HG03439 (cell line): Measurements from ENCODE around the gene KDM5C.
A peak's percentile ranks its signal among the peaks of the same experiment; 100 is the strongest.

Experiments used
- ATAC-seq: cut with Tn5 transposase; IDR thresholded peaks from one replicate; pipeline ENCODE4 v1.9.1; 2021; ENCODE audit warnings: mild to moderate bottlenecking, moderate library complexity; ENCODE audit not compliant: unreplicated experiment

KDM5C gene

GRCh38 chrX:53224860-53225797 is at the start of gene KDM5C:
TSS of gene KDM5C (minus strand) at chrX:53225207. CDS start at chrX:53224889, 318 bp downstream.
- peak; percentile 85 for ATAC-seq

DNA sequence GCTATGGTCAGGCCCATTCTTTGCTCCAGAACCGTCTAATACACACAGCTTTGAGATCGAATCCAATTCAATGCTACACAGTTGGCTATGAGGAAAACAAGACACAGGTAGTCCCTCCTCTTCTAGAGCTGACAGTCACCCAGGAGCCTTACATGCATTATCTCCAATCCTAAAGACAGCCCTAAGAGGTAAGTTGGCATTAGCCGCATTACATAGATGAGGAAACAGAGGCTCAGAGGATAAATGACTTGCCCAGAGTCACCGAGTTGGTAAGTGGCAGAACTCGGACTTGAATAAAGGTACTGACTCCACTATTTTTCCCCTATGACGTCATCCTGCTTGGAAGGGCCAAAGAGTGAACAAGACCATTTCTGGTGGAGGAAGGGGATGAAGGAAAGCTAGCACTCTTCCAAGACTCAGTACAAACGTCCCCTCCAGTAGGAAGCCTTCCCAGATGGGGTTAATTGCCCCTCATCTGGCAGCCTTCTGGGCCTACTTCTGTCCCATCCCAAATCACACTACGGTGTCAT is 47.9 kb upstream of the KDM5C start:
- ATAC-seq: no peak

GRCh38 chrX:53269536-53270107 is 44.6 kb upstream of the KDM5C start:
- no peak for ATAC-seq

GRCh38 chrX:53268173-53268572 is 43.2 kb upstream of the KDM5C start:
- ATAC-seq: no peak

GRCh38 chrX:53266914-53267313 is 41.9 kb upstream of the KDM5C start:
- no peak for ATAC-seq

GRCh38 chrX:53265771-53266574 is 41.0 kb upstream of the KDM5C start:
- no peak for ATAC-seq

- no peak for ATAC-seq
Observed at GRCh38 chrX:53263597-53264094, 38.6 kb upstream of the KDM5C start.

DNA sequence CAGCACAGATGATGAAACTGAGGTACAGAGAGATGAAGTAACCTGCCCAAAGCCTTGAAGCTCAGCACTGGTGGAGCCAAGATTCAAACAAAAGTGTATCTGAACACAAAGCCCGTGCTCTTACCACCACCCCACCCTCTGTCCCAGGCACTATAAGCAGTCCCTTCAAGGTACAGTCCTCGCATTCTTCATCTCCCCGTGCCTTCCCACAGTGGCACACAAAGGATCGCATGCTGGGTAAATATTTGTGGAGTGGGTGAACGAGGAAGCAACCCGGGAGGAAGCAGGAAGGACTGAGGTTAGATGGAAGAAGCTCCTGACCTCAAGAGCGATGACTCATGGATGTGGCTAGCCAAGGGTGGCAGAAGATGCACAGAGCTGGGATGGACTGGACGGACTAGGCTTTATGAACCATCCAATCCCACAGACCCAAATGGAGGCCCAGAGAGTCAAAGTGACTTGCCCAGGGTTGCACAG is 37.9 kb upstream of the KDM5C start:
- ATAC-seq: no peak

DNA sequence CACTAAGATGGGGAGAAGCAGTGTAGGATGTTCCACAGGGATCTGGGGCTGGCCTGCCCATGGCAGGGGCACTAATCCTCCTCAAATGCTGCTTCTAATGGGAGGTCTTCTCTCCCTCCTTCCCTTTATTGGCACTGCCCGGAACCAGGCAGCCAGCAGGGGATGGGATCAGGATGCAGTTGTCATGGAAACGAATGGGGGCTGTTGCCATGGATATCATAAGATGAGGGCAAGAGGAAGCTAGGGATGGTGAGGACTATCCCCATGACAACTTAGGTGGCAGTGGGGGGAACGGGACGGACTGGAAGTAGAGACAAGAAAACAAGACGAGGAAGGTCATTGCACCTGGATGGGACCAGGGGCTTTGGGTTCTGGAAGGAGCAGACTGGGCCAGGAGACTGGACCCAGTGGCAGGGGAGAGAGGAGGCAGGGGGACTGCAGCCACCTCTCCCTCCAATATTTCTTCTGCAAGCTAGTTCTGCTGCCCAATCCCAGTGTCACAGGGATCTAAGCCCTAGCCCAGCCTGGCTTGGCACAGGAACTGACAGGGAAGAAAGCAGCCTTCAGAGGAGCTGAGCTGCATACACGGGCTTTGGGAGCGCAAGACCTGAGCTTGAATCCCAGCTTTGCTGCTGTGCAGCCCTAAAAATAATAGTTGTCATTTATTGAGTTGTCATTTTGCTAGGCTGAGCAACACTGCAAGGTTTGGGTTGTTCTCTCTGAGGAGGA is 37.3 kb upstream of the KDM5C start:
- no peak for ATAC-seq

DNA sequence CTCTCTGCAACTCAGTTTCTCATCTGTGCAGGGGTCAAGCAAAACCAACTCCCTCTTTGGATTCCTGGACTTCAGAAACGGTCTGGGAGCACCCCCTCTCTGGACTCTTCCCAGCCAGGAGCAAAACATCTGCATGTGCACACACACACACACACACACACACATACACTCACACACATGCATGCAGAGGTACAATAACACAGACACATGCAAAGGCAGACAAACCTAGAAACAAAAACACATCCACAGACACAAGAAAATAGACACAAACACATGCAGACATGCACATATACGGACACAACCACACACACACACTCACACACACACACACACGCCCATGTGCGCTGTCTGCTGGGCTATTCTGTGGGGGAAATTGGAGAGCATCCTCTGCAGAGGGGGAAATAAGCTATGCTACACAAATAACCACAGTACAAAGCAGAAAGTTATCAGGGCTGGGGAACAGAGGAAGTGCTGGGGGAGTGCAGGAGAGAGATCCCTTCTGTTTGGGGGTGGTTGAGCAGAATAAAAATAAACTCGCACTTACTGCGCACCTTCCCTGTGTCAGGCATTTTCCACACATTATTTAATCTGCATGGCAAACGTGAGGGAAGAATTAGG is 36.5 kb upstream of the KDM5C start:
- no peak for ATAC-seq

DNA sequence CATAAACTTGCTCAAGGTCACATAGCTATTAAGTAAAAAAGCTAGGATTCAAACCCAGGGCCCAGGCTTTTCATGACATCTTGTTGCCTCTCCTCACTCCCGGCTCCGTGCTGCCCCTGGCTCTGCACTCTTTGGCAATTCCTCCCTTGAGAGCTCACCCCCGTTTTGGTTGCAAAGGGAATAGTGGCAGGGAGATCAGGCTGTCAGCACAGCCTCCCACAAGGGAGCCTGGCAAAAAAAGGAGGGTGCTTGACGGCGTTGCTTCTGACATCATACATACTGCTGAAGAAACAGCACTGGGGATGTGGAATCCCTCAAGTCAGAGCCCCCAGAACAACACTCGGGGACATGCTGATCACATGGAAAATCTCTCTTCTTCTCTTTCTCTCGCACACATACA is 35.8 kb upstream of the KDM5C start:
- ATAC-seq: no peak

DNA sequence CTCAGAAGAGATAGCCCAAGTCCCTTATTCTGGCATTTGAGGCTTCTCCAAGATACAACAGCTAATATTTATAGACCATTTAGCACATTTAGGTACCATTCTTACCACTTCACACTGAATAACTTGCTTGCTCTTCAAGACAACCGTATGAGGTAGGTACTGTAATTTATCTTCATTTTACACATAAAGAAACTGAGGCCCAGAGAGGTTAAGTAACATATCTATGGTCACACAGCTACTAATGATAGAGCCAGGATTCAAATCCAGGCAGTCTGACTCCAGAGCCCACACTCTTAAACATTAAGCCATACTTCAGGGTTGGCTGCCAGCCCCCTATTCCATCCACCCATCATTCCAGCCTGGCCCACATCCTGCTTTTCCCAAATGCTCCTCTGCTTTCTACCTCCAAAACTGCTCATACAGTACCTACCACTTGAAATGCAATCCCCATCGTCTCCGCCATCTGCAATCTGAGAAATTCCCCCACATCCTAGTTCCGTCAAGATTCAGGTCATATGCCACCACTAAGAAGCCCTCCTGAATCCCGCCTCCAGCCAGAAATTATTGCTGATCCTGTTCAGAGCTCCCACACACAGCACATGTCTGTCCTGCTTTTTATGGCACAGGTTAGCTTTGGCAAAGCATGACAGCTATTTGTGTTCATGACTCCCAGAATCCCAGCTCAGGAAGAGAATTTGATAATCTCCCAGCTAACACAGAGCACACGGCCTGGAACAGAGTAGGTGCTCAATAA is 32.8 kb upstream of the KDM5C start:
- ATAC-seq: no peak

DNA sequence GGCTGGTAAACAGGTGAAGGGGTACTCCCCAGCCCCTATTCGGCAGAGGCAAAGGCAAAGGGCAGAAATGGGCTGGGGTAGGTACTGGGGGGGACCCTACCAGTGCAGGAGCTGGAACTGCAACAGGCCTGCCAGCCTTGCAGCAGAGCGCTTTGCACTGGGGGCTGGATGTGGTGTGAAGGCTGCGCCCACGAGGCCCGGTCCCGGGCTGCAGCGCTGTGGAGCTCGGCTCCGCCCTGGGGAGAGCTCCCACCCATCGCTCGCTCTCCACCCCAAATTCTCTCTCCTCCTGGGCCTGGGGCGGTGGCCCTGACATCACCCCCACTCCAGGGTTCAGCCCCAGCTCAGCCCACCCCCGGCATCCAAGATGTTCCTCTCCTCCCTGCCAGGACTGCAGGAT is 32.2 kb upstream of the KDM5C start:
- no peak for ATAC-seq

GRCh38 chrX:53256446-53257041 is 31.5 kb upstream of the KDM5C start:
- ATAC-seq: no peak

DNA sequence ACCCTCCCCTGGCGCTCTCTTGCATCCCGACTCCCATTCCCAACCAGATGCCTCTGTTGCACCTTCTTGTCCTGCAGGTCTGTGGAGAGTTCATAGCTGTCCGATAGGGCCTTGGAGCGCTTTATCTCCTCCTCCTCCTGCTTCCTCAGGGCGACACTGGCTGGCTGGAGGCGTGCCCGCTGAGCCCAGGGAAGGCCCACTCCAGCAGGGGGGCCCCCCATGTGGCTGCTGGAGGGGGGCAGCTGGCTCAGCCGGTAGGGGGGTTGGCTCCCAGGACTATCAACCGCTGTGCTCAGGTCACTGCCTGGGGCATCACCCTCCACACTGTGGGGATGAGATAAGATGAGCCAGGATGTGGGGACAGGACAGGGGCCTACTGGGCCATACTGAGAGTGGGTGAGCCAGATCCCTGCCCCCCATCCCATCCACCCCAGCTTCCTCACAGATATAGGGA is 30.8 kb upstream of the KDM5C start:
- no peak for ATAC-seq

GRCh38 chrX:53254570-53255461 is 29.8 kb upstream of the KDM5C start:
- no peak for ATAC-seq

DNA sequence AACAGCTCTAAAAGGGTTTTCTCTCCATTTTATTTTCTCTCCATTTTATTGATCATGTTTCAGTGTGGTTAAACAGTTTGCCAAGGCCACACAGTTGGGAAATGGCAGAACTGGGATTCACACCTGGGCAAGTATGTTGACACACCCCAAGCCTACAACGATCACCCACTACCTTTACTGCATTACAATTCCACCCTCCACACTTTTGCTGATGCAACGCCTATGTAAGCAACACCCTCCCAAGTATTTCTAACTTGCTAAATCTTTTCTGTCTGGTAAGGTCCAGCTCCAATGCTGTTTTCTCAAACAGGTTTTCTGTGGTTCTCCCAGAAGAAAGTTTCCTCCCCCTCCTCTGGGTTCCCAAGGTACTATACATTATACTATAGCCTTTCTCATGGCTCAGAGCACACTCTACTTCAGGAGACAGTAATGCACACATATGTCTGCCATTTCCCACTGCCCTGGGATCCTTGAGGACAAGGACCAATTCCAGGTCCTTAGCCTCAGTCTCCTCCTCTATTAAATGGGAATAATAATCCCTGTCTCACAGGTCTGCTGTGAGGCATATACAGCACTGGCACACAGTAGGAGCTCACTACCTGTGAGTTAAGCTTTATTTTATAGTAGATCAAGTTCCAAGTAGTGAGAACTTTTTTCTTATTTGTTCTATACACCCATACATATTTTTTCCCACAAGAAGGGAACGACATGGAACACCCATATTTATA is 28.4 kb upstream of the KDM5C start:
- no peak for ATAC-seq
